Peyer's patch (tissue), 4 donors: Measurements from ENCODE around the gene ARHGAP31. TPM values are rescaled to one million over a fixed set of nuclear protein-coding genes. Genes with fewer than 3 reads are reported as not detected.

Source experiments
- DNase-seq, 3 donors: peaks; one replicate each; pipeline ENCODE4 v3.0.0-alpha.2; 2017 to 2019
- H3K27ac ChIP-seq, 4 donors: fragments of 200-600 bp; sonication (generic); one replicate each; pipeline ENCODE4 v1.5.1; 2016 to 2019
- H3K27me3 ChIP-seq, 2 donors: fragments of 200-600 bp; sonication (generic); one replicate each; pipeline ENCODE4 v1.5.1; 2019
- H3K36me3 ChIP-seq, 3 donors: fragments of 200-600 bp; sonication (generic); one replicate each; pipeline ENCODE4 v1.5.1; 2016 to 2019
- H3K4me1 ChIP-seq, 4 donors: fragments of 200-600 bp; sonication (generic); one replicate each; pipeline ENCODE4 v1.5.1; 2016 to 2019
- H3K4me3 ChIP-seq, 4 donors: fragments of 200-600 bp; sonication (generic); 1 replicate in 3 of 4; 2 replicates in 1 of 4; pipeline ENCODE4 v1.5.1; 2016 to 2019; ENCODE audit warnings: mild to moderate bottlenecking in 1 of 4
- H3K9me3 ChIP-seq, 4 donors: fragments of 200-600 bp; sonication (generic); one replicate each; pipeline ENCODE4 v1.5.1; 2016 to 2019; ENCODE audit warnings: mild to moderate bottlenecking in 1 of 4
- CTCF ChIP-seq, 6 experiments: fragments of 450-650 bp in 4 of 6; fragments of 200-600 bp in 2 of 6; sonication (generic) in 1 of 6; IDR thresholded peaks; one replicate each; pipeline ENCODE4 v1.5.1; 2017 to 2019; ENCODE audit warnings: antibody characterized with exemption in 6 of 6, mild to moderate bottlenecking in 3 of 6, moderate library complexity in 1 of 6
- POLR2A ChIP-seq, 2 donors: fragments of 450-650 bp; IDR thresholded peaks; one replicate each; pipeline ENCODE4 v1.5.1; 2017; ENCODE audit warnings: antibody characterized with exemption in 2 of 2, mild to moderate bottlenecking in 2 of 2, moderate library complexity in 2 of 2
- total RNA-seq, 4 donors: library from RNA; depleted of rRNA; stranded (reverse); fragments of >200 nt; gene quantifications; one replicate each; pipeline ENCODE4 v1.1.0, GENCODE V29; 2016

The ARHGAP31 gene
- total RNA-seq: 10 to 100 TPM in 2 of 4 donors, 1 to 10 TPM in 2; 4.7 to 19.0 (median 10.1) TPM

GRCh38 chr3:119293871-119294695 is at the start of gene ARHGAP31:
ARHGAP31 (plus strand) TSS chr3:119294383; CDS start chr3:119294905, 522 bp downstream.
- Histone ChIP-seq H3K4me1 (peaks cover 0 to 15% (median 11%) of the 10 kb centered on the region in 4 donors), H3K9me3 (no peaks in the 10 kb centered on the region), H3K27ac (peak within 1 kb of the TSS; percentile 82 to 94 (median 88)), H3K27me3 (no peaks in the 10 kb centered on the region), H3K4me3 (peak within 1 kb of the TSS; percentile 58 to 82 (median 69)), H3K36me3 (no peaks in the 10 kb centered on the region)
- DNase-seq: peak; percentile 74 to 85 (median 76)
- no peak for TF ChIP-seq CTCF (IDR thresholded peaks at IDR 0.05)
- TF ChIP-seq POLR2A (IDR thresholded peaks at IDR 0.05): no peak

GRCh38 chr3:119245778-119246177 is 48.4 kb upstream of the ARHGAP31 start:
- no peak for DNase-seq
- H3K4me1 ChIP-seq: no peaks in the 10 kb centered on the region
- TF ChIP-seq CTCF (IDR thresholded peaks at IDR 0.05) (no peak), POLR2A (IDR thresholded peaks at IDR 0.05) (no peak)
- H3K27me3 ChIP-seq: no peaks in the 10 kb centered on the region
- no peaks in the 10 kb centered on the region for H3K36me3 ChIP-seq
- no peak overlapping the region for H3K4me3 ChIP-seq
- H3K27ac ChIP-seq: no peak overlapping the region
- H3K9me3 ChIP-seq: peaks cover 0 to 15% (median 0%) of the 10 kb centered on the region in 4 donors

- no peak for TF ChIP-seq POLR2A (IDR thresholded peaks at IDR 0.05)
- TF ChIP-seq CTCF (IDR thresholded peaks at IDR 0.05): no peak
- no peak overlapping the region for H3K27ac ChIP-seq
- no peak overlapping the region for H3K4me3 ChIP-seq
- H3K4me1 ChIP-seq: no peaks in the 10 kb centered on the region
- no peak for DNase-seq
- H3K36me3 ChIP-seq: no peaks in the 10 kb centered on the region
- H3K27me3 ChIP-seq: no peaks in the 10 kb centered on the region
- no peaks in the 10 kb centered on the region for H3K9me3 ChIP-seq
Observed at GRCh38 chr3:119255214-119255613, 39.0 kb upstream of the ARHGAP31 start.

- Histone ChIP-seq H3K4me3 (no peak overlapping the region), H3K9me3 (no peaks in the 10 kb centered on the region), H3K36me3 (no peaks in the 10 kb centered on the region), H3K27ac (no peak overlapping the region), H3K27me3 (no peaks in the 10 kb centered on the region), H3K4me1 (no peaks in the 10 kb centered on the region)
- TF ChIP-seq CTCF (IDR thresholded peaks at IDR 0.05) (no peak), POLR2A (IDR thresholded peaks at IDR 0.05) (no peak)
- DNase-seq: no peak
Observed at GRCh38 chr3:119257111-119257510, 37.1 kb upstream of the ARHGAP31 start.

GRCh38 chr3:119257654-119258410 is 36.4 kb upstream of the ARHGAP31 start:
- no peak for DNase-seq
- TF ChIP-seq CTCF (IDR thresholded peaks at IDR 0.05) (no peak), POLR2A (IDR thresholded peaks at IDR 0.05) (no peak)
- Histone ChIP-seq H3K36me3 (no peaks in the 10 kb centered on the region), H3K4me1 (no peaks in the 10 kb centered on the region), H3K27me3 (no peaks in the 10 kb centered on the region), H3K27ac (no peak overlapping the region), H3K4me3 (no peak overlapping the region), H3K9me3 (no peaks in the 10 kb centered on the region)
